Fibroblast of the aortic adventitia (primary cell): ENCODE data around the gene CYP27A1. TPM values are rescaled to one million over a fixed set of nuclear protein-coding genes. Genes with fewer than 3 reads are reported as not detected.

Experiments
- DNase-seq: peaks from one replicate; pipeline ENCODE4 v3.0.0-alpha.2; 2010; ENCODE audit warnings: low read depth
- H3K4me3 ChIP-seq: 2 replicates; pipeline ENCODE4 v1.5.1; 2011; ENCODE audit warnings: low read depth, mild to moderate bottlenecking, control low read depth, low read length, moderate library complexity
- CTCF ChIP-seq: IDR thresholded peaks from 2 replicates; pipeline ENCODE4 v1.5.1; 2011; ENCODE audit warnings: mild to moderate bottlenecking, low read length, control low read depth, inconsistent platforms; ENCODE audit not compliant: insufficient read depth
- total RNA-seq: library from RNA; depleted of rRNA; stranded (reverse); fragments of >200 nt; gene quantifications from 2 replicates; pipeline ENCODE4 v1.2.3, GENCODE V29; 2012; ENCODE audit warnings: low replicate concordance

The CYP27A1 gene
- total RNA-seq, 1 donor, result 10.5 TPM

GRCh38 chr2:218860950-218861381, 79.0 kb downstream of the CYP27A1 start:
- peak; percentile 35 for DNase-seq
- no peak overlapping the region for H3K4me3 ChIP-seq
- TF ChIP-seq CTCF, result no peak

GRCh38 chr2:218861645-218862318, 79.8 kb downstream of the CYP27A1 start:
- no peak for DNase-seq
- no peak overlapping the region for H3K4me3 ChIP-seq
- no peak for TF ChIP-seq CTCF

GRCh38 chr2:218863021-218863520, 81.1 kb downstream of the CYP27A1 start:
- no peak overlapping the region for H3K4me3 ChIP-seq
- no peak for TF ChIP-seq CTCF
- DNase-seq, result no peak

Other genes with a start within 250 kb of the CYP27A1 start
- 14.8 and 16.1 TPM in 2 replicates for gene USP37, start 213.8 kb upstream of the CYP27A1 start, total RNA-seq
- 32.9 and 77.0 TPM in 2 replicates for gene CNOT9, start 213.3 kb upstream of the CYP27A1 start, total RNA-seq
- gene PLCD4, start 174.2 kb upstream of the CYP27A1 start, total RNA-seq, result 1.2 and 6.4 TPM in 2 replicates
- gene ZNF142, start 122.5 kb upstream of the CYP27A1 start, total RNA-seq, result 4.5 and 17.8 TPM in 2 replicates
- 33.3 and 45.3 TPM in 2 replicates for gene BCS1L, start 122.5 kb upstream of the CYP27A1 start, total RNA-seq
- gene RNF25, start 110.1 kb upstream of the CYP27A1 start, total RNA-seq, result 6.5 and 26.2 TPM in 2 replicates
- 31.0 and 65.6 TPM in 2 replicates for gene STK36, start 110.1 kb upstream of the CYP27A1 start, total RNA-seq
- 12.4 and 14.2 TPM in 2 replicates for gene TTLL4, start 71.3 kb upstream of the CYP27A1 start, total RNA-seq
- gene PRKAG3, start 49.7 kb downstream of the CYP27A1 start, total RNA-seq, result 0.18 and 0.41 TPM in 2 replicates
- gene WNT6, start 77.7 kb downstream of the CYP27A1 start, total RNA-seq, result not detected in 2 replicates
- gene WNT10A, start 98.7 kb downstream of the CYP27A1 start, total RNA-seq, result not detected in 2 replicates
- not detected in 2 replicates for gene CDK5R2, start 177.5 kb downstream of the CYP27A1 start, total RNA-seq
- gene FEV, start 203.0 kb downstream of the CYP27A1 start, total RNA-seq, result not detected in 2 replicates
- gene CRYBA2, start 211.3 kb downstream of the CYP27A1 start, total RNA-seq, result not detected in 2 replicates